ENCODE measurements around the gene NRIP2.
A peak's percentile ranks its signal among the peaks of the same experiment; 100 is the strongest.

Gene NRIP2

DNA sequence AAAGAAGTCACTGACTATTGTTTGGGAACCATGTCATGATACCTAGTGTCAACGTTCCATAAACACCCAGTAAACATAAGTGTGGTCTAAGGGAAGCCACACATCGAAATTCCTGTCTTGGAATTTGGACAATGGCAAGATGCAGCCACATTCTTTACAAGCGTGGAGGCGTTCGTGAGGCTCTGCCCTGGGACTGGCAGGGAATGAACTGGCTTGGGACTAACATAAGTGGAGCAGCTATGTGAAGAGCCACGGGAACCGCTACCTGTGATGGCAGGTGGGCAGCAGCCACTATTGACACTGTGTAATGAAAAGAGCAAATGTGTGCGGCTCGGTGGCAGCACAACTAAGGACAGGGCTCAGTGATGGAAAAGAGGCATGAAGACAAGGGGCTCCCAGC, 10.0 kb upstream of the NRIP2 start:
- DNase-seq, result no peak

DNA sequence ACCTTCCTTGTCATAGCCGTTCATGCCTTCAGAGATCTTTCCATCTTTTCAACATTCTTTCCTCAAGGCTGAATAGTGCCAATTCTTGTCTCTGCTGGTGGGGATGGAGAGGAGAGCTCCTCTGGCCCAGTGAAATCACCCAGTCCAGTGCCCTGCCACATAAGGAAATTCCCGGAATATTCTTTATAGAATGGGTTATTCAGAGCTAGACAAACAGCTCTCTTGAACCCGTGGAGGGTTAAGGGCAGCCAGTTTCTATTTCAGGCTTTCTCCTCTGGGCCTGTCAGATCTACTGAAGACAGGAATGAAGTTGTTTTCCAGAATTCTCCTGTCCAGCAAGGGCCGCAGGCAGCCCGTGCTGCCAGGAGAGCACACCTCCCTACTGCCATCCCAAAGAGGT, 8.1 kb upstream of the NRIP2 start:
- no peak for DNase-seq

DNA sequence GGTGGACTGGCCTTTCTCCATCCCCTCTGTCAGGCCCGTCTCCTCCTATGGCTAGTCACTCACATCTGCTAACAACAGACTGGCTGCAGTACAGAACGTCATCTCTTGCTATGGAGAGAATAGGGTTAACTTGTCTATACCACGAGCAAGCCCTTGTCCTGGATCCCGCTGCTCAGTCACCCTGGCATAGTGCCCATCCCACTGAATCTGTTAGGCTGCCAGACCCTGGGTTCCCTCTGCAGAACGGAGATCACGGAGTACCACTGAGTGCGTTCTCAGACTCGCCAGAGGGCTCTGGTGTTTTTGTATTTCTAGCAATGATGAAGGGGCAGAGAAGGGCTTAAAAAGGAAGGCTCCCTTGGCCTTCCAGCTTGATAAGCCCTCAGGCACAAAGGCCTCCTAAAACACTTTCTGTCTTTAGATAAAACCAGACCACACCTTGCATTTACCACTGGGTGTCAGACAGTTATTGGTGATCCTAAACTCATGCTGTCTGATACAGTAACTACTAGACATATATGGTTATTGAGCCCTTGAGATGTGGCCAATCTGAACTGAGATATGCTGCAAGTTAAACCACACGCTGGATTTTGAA, 6.3 kb upstream of the NRIP2 start:
- DNase-seq, result no peak

DNA sequence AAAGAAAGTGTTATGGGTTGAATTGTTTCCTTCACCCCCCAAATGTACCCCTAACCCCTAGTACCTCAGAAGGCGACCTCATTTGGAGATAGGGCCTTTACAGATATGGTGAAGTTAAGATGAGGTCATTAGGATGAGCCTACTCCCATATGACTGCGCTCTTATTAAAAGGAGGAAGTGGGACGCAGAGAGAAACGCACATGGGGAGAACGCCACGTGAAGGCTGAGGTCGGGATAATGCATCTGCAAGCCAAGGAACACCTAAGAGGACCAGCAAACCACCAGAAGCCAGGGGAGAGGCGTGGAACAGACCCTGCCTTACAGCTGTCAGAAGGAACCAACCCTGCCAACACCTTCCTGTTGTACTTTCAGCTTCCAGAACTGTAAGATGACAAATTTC, 1.7 kb upstream of the NRIP2 start:
- no peak for DNase-seq

DNA sequence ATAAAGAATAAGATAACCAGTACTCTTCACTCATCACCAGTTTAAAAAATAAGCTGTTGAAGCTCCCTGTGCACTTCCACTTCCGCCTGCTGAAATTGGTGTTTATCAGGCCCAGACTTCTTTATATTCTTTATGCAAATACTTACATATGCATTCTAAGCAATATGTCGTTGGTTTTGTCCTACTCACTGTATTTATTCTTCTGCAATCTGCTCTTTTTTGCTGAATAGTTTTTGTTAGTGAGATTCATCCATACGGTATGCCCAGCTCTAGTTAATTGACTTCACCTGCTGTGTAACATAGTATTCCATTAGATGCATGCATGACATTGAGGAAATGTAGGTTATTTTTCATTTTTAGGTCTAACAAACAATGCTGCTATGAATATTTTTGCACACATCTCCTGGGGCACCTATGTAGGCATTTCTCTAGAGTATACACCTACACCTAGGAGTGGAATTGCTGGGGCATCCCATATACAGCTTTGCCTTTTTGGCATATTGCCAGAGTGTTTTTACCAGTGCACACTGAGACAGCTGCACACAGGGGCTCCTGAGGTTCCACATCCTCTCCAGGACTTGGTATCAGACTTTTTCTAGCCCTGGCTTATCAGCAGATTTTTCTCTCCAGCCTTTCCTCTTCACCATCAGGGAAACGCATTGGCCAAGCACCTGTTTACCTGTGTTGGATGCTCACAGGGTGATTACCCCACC, 1.0 kb upstream of the NRIP2 start:
- no peak for DNase-seq

DNA sequence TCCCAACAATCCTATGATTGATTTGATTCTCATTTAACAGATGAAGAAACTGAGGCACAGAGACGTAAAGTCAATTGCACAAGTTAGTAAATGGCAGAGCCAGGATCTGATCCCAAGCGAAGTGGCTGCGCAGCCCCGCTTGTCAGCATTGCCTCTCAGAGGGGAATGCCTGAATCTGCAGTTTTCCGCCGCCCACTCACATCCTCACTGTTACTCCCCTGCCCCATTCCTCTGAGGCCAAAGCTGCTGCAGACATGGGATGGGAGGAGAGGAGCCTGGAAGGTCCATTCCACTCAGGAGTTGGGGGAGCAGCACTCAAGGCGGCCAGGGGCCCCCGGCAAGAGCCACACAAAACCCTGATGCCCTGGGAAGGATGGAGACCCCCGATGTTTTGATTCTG, 1.0 kb downstream of the NRIP2 start:
- DNase-seq, result no peak

DNA sequence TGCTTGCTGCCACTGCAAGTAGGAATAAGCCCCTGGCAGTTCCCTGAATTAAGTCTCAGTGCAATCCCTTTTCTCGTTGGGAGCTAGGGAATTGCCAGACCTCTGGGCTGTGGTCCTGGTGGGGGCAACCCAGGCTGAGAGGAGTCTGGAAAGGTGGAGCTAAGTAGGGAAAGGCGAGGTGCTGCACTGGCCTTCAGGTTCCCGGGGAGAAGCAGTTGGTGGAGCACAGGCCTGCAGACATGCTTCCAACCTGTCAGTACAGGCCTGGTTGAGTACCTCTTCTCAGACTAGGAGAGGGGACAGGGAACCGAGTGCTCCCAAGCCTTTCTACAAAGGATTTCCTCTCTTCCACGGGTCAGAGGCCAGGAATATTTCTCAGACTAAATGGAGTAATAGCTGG, 1.5 kb downstream of the NRIP2 start:
- no peak for DNase-seq

DNA sequence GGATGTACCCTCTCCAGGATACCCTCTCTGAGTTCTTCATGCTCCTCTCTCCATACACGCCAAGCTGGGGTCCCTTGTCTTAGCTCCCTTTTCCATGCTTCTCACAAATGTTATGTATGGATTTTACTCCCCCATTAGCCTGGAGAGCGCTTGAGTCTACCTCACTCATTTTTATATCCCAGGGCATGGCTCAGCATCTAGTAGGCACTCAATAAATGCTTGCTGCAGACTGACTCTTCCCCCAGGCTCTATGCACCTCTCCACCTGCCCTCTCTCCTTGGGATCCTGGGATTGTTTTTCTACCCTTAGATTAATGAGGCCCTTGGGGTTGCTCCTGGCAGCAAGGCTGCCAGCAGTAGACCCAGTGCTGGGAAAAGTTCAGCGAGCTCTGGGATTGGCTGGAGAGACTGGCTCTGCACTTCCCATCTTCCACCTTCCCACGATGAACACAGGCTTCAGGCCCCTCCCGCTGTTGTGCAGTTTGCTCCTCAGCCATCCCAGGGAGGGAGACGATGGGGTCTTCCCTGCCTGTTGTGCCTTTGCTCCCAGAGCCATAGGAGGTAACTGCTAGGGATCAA, 2.2 kb downstream of the NRIP2 start:
- no peak for DNase-seq

DNA sequence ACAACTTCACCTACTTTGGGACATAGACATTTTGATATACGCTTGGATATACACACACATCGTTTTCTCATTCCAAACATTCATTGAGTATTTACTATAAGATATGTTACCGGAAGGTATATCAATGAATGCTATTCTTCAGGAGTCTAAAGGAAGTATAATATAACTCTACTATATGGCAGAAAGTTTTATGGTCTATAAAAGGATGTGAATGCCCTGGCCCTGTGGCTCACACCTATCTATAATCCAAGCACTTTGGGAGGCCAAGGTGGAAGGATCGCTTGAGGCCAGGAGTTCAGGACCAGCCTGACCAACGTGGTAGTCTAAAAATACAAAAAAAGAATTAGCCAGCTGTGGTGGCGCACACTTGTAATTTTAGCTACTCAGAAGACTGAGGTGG, 5.6 kb downstream of the NRIP2 start:
- no peak for DNase-seq

DNA sequence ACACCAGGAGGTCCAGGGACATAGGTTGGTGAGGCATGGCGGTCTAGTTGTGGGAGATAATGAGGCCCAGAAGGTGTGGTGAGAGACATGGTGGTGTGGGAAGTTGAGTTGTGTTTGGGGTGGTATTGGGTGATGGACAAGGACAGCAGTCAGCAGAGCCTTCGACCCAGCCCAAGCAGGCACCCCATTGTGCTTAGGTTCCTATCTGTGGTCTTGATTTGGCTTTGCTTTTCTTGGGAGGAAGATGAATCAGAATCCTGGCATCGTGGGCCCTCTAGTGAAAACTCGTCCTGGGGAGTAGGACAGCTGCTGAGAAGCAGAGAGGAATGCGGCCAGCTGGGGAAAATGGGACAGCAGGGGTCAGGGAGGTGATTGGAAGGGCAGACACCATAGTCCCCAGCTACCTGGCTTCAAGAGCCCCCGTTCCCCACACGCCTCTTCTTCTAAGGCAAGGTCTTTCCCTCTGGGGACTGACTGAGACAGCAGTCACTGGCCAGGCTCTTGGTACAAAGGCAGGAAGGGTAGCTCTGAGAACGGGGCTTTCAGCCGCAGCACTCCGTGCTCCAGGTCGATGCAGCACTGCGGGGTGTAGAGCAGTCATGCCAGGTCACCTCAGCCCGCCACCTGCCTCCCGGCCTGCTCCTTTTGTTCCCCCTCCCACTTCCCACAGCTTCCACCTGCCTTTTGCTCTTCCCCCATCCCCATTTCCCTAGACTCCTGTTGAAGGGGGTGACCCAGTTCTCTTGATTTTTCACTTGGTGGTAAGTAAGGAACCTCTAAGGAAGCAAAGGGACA, 7.9 kb downstream of the NRIP2 start:
- no peak for DNase-seq

DNA sequence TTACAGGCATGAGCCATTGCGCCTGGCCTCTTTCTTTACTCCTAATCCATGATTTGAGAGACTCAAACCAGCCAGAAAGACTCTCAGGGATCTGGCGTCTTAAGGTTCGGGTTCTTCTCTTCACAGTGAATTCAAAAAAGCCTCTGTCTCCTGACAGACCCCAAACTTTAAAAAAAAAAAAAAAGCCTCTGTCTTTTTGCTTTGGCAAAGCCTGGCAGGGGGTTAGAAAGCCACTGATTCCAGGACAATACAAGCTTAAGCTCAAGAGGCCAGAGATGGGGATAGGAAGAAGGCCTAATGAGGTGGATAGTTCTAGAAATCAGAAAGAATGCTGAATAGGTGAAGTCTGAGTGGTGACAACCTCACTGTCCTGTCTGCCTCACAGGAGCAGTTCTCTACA, 8.8 kb downstream of the NRIP2 start:
- DNase-seq, result no peak

DNA sequence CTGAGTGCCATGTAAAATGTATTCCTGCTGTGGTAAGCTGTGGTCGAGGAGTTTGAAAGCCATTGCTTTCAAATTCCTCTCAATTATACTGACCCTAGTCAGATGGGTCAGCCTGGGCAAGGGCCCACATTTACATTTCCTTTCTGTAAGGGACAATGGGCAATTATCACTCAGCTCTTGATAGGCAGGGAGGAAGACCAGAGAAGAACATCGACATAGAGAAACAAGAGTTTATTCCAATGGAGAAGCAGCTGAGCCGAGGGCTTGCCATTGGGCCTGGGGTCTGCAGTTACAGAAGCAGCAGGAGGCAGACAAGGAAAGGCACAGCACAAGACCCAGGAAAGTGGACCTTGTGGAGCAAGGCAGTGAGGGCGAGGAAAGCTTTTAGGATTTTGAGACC, 9.7 kb downstream of the NRIP2 start:
- no peak for DNase-seq

DNA sequence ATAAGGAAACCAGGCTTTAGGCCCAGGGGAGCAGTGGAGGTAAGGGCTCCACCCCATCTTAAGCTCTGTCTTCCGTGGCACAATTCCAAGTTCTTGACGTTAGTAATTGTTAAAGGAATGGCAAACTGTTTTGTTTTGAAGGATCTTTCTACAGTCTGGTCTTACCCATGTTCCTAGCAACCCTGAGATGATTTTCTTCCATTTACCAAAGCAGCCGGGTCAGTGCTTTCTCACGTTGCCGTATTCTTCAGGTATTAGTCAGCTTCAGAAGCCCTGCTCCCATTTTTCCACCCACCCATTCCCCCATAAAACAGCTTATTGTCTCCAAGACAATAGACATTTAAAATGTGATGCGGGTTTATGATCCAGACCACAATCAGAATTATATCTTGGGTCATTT, 10.3 kb downstream of the NRIP2 start:
- DNase-seq, result no peak

DNA sequence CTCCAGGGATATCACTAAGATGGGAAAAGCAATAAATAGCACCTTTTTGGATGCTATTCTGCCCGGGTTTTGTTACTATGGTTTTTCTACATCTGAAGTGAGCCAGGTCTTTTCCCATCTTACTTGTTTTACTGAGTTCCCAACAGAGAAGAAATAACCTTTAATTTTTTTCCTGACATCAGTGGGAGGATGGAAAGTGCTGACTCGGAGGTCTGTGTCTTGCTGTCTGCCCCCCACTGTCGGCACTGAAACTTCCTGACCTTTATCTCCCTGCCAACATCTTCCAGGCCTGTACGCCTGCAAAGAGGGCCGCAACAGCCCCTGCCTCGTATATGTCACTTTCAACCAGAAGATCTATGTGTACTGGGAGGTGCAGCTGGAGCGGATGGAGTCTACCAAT, 11.4 kb downstream of the NRIP2 start:
- DNase-seq, result no peak

DNA sequence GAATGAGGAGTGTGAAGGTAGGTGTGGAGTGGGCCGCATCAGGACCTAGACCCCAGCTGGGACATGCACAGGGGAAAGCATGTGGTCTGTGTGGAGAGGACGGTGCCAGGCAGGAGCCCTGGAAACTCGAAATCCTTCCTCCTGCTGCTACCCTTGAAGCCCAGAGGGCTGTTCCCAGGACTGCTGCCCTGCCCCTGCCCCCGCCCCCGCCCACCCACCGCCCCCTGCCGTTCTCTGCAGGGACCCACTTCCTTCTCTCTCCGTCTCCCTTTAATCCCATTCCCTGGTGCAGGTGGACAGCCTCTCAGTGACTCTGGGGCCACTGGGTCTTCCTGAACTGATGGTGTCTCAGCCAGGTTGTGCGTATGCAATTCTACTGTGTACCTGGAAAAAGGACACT, 14.4 kb downstream of the NRIP2 start:
- no peak for DNase-seq

DNA sequence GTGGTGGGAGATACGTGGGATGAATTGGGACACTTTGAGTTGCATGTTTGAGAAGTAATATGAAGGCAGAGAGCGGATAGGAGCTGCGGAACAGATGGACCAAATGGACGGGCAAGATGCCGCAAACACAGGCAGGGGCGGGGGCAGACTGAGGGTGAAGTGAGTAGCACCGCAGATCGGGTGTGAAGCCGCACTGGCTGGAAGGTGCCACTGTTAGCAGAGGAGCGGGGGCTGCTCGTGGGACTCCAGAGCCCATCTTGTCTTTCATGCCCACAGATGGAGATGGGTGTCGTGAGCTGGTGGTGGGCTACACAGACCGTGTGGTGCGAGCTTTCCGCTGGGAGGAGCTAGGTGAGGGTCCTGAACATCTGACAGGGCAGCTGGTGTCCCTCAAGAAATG, 15.0 kb downstream of the NRIP2 start:
- DNase-seq, result no peak

DNA sequence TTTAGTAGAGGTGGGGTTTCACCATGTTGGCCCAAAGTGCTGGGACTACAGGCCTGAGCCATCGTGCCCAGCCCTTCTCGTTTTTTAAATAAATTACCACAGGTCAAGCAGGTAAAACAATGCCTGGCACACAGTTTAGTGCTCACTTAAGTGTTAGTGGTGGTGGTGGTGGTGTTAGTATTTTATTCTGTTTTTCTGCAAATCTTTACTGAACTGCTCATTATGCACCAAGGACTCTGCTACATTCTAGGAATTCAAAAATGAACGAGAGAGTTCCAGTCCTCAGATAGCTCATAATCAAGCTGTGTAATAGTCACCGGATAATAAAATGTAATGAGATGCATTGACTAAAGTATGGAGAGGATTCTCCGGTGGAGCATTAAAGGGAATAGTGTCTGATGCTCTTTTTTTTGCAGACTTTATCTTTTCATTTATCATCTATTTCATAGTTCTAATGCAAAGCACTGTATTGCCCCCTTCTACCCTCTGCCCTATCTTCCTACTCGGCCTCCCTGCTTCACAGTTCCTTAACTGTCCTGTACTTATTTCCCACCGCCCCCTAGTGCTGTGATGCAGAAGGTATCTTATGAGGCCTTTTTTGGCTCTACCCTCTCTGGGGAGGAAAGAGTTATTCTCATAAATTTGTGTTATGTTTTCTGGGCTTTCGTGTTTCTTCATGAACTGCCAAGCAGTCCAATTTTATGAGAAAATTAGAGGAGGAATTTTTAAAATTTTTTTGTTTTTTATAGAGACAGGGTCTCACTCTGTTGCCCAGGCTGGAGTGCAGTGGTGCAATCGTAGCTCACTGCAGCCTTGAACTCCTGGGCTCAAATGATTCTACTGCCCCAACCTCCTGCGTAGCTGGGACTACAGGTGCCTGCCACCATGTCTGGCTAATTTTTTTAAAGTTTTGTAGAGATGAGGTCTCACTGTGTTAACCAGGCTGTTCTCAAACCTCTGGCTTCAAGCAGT, 21.3 kb downstream of the NRIP2 start:
- DNase-seq, result no peak

DNA sequence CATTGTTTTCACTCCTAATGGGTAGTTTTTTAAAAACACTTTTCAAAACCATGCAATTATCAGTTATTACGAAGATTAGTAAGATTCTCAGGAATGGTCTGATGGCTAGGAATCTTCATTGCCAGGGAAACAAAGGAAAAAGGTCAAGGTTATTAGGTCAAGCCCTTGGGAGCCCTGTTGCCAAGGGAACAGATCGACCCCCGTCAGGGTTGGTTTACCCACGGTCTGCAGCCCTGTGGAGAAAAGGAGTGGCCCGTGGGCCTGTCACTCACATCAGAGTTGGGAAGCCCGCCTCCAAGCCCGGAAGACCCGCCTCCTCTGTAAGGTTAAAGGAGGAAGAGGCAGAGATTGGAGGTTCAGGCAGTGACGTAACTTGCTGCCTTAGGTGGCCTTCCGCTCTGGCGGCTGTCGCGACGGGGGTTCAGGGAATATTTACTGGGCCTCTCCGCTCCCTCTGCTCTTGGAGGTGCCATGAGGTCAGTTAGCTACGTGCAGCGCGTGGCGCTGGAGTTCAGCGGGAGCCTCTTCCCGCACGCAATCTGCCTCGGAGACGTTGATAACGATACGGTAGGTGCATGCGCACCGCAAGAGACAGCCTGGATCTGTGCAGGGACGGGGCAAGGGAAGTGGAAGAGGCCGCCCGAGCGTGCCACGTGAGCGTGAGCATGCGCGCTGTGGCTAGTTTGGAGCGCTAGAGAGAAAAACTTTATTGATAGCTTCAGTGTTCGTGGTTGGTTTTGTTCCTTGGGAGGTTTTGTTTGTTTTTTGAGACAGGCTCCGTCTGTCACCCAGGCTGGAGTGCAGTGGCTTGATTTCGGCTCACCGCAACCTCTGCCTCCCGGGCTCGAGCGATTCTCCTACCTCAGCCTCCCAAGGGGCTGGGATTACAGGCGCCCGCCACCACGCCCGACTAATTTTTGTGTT, 22.3 kb downstream of the NRIP2 start, which contains the start of gene ITFG2:
TSS of gene ITFG2 (plus strand) at position 379 of the 924 bp plus-strand sequence. CDS start at position 472, 93 bp downstream.
- peak; percentile 100 for DNase-seq

DNA sequence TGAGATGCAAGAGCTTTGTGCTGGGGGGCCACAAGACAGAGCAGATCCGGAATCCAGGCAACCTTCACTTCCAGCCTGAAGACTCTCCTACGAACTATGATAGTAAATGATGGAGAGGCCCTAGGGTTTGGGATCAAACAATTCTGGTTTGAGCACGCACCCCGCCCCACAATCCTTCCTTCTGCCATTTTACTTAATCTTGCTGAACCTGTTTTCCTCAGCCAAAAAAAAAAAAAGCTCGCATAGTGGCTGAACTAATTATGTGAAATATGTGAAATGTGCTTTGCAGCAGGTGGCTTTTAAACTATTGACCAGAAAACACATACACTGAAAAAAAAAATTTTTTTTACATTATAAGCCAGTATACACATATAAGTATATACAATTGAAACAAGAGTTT, 23.0 kb downstream of the NRIP2 start:
- no peak for DNase-seq

DNA sequence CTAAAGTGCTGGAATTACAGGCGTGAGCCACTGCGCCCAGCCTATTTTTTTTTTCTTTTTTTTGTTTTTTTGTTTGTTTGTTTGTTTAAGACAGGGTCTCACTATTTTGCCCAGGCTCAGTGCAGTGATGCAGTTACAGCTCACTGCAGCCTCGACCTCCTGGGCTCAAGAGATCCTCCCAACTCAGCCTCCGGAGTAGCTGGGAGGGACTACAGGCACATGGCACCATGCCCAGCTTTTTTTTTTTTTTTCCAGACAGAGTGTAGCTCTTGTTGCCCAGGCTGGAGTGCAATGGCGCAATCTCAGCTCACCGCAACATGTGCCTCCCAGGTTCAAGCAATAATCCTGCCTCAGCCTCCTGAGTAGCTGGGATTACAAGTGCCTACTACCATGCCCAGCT, 28.1 kb downstream of the NRIP2 start:
- no peak for DNase-seq

DNA sequence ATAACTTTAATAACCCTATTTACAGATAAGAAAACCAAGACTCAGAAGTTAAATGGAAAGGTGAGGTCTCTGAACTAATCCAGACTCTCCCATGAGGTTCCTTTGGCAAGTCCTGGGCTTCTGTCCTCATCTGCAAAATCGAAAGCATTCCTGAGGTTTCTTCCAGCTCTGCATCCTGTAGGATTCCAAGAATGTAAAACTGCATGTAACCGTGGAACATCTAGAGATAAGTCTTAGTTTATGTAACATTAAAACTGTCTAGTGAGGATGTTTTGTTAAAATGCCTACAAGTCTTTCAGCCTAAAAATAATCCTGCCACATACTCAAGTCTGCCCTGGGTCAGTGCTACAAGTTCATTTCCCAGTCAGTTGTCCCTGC, 29.7 kb downstream of the NRIP2 start:
- DNase-seq, result no peak
